Aorta (tissue), 5 donors: ENCODE measurements around the gene SLU7. TPM values are rescaled to one million over a fixed set of nuclear protein-coding genes. Genes with fewer than 3 reads are reported as not detected.

Experiments
- ATAC-seq: fragments of 200-7000 bp; cut with Tn5 transposase; one replicate; pipeline ENCODE4 v1.9.1; 2022; ENCODE audit warnings: moderate library complexity; ENCODE audit not compliant: low FRiP score
- DNase-seq, 2 donors: peaks; one replicate each; pipeline ENCODE4 v3.0.0-alpha.2; 2020
- H3K27ac ChIP-seq, 2 donors: one replicate each; pipeline ENCODE4 v1.5.1; 2013; ENCODE audit warnings: low read length in 2 of 2, mild to moderate bottlenecking in 2 of 2, moderate library complexity in 2 of 2, control low read depth in 1 of 2, inconsistent platforms in 1 of 2, low read depth in 1 of 2
- H3K27me3 ChIP-seq, 2 donors: one replicate each; pipeline ENCODE4 v1.6.1; 2013; ENCODE audit warnings: control low read depth in 1 of 2, low read length in 1 of 2, mild to moderate bottlenecking in 1 of 2, moderate library complexity in 1 of 2; ENCODE audit not compliant: insufficient read depth in 2 of 2, control insufficient read depth in 1 of 2
- H3K36me3 ChIP-seq, 2 donors: one replicate each; pipeline ENCODE4 v1.6.1; 2013; ENCODE audit warnings: control low read depth in 1 of 2, low read length in 1 of 2, mild to moderate bottlenecking in 1 of 2; ENCODE audit not compliant: insufficient read depth in 2 of 2, control insufficient read depth in 1 of 2
- H3K4me1 ChIP-seq, 2 donors: one replicate each; pipeline ENCODE4 v1.6.1; 2013; ENCODE audit warnings: low read length in 2 of 2, control low read depth in 1 of 2, mild to moderate bottlenecking in 1 of 2, moderate library complexity in 1 of 2; ENCODE audit not compliant: insufficient read depth in 2 of 2, control insufficient read depth in 1 of 2
- H3K4me3 ChIP-seq, 2 donors: one replicate each; pipeline ENCODE4 v1.5.1; 2013; ENCODE audit warnings: low read length in 2 of 2, control low read depth in 1 of 2, mild to moderate bottlenecking in 1 of 2
- H3K9me3 ChIP-seq: one replicate; pipeline ENCODE4 v1.6.1; 2013; ENCODE audit warnings: mild to moderate bottlenecking, low read length; ENCODE audit not compliant: control insufficient read depth
- WGBS, 2 donors: extraction: QIAGEN DNeasy Blood & Tissue Kit; methylation state at CpG; one replicate each; pipeline ENCODE4 v1.1.7; 2013; 5-methylcytosine and 5-hydroxymethylcytosine counted together
- intact Hi-C, 2 donors: fragments of 100-400 bp; cut with DNase I; formaldehyde crosslinking; loops; one replicate each; pipeline versions ENCODE4 v1.14.2 to v1.15.0; 2022
- polyA plus RNA-seq, 2 donors: library from polyadenylated mRNA; stranded (reverse); fragments of 200-250 nt; gene quantifications; one replicate each; pipeline ENCODE4 v1.2.3, GENCODE V29; 2013
- total RNA-seq, 2 donors: library from RNA; stranded (reverse); fragmentation: NEBNext Ultra II Directional; extraction: Animal tissue kit (Norgen Biotek cat#: 25700); gene quantifications; one replicate each; pipeline ENCODE4 v1.2.1, GENCODE V29; 2021
- donor health status: healthy with polysubstance abuse.
- donor health status: Bipolar disorder and iron deficiency.
- donor health status: DM: no; HTN: no; CAD: no.
- donor health status: DM: no; HTN: no; CAD: no.
- donor health status: DM: yes; HTN: yes; CAD: no.

Gene SLU7
- total and polyA plus RNA-seq, 4 donors: 36.3 to 60.6 (median 53.5) TPM

GRCh38 chr5:160453751-160454150 lies 34.9 kb upstream of the SLU7 start:
- DNase-seq (no peak), ATAC-seq (no peak)
- H3K9me3 ChIP-seq: peaks cover 3% of the 10 kb centered on the region
- intact Hi-C loops: no loop called here
- no peak overlapping the region for H3K27ac ChIP-seq
- no peak overlapping the region for H3K4me3 ChIP-seq
- H3K4me1 ChIP-seq: no peaks in the 10 kb centered on the region
- 66 to 67% methylated on average over 1 of the region's 1 CpG for WGBS, 2 donors
- H3K36me3 ChIP-seq: no peaks in the 10 kb centered on the region
- no peaks in the 10 kb centered on the region for H3K27me3 ChIP-seq

- intact Hi-C loops: no loop called here
- no peak for DNase-seq
Measured at GRCh38 chr5:160452795-160453194, 33.9 kb upstream of the SLU7 start.

DNA sequence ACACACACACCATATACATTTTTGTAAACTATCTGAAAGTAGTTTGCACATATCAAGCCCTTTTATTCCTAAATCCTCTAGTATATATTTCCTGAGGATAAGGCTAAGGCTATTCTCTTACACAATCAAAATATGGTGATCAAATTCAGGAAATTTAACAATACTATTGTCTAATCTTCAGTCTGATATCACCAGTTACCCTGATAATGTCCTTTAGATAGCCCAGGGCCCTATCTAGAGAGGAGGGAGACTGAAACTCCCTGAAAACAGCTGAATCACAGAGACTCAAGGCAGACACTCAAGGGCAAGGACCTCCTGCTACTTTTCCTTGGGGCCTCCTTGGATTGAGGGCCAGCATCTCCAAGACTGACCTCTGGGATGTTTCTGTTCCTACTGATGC lies 33.2 kb upstream of the SLU7 start:
- H3K4me3 ChIP-seq: no peak overlapping the region
- intact Hi-C loops: no loop called here
- ATAC-seq: no peak
- H3K36me3 ChIP-seq: no peaks in the 10 kb centered on the region
- H3K9me3 ChIP-seq: peaks cover 3% of the 10 kb centered on the region
- no peak for DNase-seq
- H3K27ac ChIP-seq: no peak overlapping the region
- no peaks in the 10 kb centered on the region for H3K27me3 ChIP-seq
- no peaks in the 10 kb centered on the region for H3K4me1 ChIP-seq

More at GRCh38 chr5:160452795-160453194, 33.9 kb upstream of the SLU7 start:
- H3K4me3 ChIP-seq: no peak overlapping the region
- ATAC-seq: peak; percentile 44
- 41 to 46% methylated on average over 6 of the region's 6 CpGs for WGBS, 2 donors
- H3K27ac ChIP-seq: no peak overlapping the region
- no peaks in the 10 kb centered on the region for H3K36me3 ChIP-seq
- no peaks in the 10 kb centered on the region for H3K4me1 ChIP-seq
- H3K27me3 ChIP-seq: no peaks in the 10 kb centered on the region
- peaks cover 3% of the 10 kb centered on the region for H3K9me3 ChIP-seq

- H3K4me1 ChIP-seq: no peaks in the 10 kb centered on the region
- intact Hi-C loops: no loop called here
- peaks cover 3% of the 10 kb centered on the region for H3K9me3 ChIP-seq
- WGBS, 2 donors: 56 to 78% methylated on average over 2 of the region's 2 CpGs
- H3K27me3 ChIP-seq: no peaks in the 10 kb centered on the region
- no peak overlapping the region for H3K4me3 ChIP-seq
- no peak overlapping the region for H3K27ac ChIP-seq
- H3K36me3 ChIP-seq: no peaks in the 10 kb centered on the region
- DNase-seq (no peak), ATAC-seq (no peak)
Measured at GRCh38 chr5:160451281-160451680, 32.4 kb upstream of the SLU7 start.

GRCh38 chr5:160450164-160450932 lies 31.5 kb upstream of the SLU7 start:
- Histone ChIP-seq H3K9me3 (peaks cover 3% of the 10 kb centered on the region), H3K4me1 (no peaks in the 10 kb centered on the region), H3K36me3 (no peaks in the 10 kb centered on the region), H3K27me3 (no peaks in the 10 kb centered on the region), H3K27ac (no peak overlapping the region), H3K4me3 (no peak overlapping the region)
- no peak for DNase-seq
- no peak for ATAC-seq
- WGBS, 2 donors: 73 to 78% methylated on average over 9 of the region's 9 CpGs
- intact Hi-C loops: no loop called here

DNA sequence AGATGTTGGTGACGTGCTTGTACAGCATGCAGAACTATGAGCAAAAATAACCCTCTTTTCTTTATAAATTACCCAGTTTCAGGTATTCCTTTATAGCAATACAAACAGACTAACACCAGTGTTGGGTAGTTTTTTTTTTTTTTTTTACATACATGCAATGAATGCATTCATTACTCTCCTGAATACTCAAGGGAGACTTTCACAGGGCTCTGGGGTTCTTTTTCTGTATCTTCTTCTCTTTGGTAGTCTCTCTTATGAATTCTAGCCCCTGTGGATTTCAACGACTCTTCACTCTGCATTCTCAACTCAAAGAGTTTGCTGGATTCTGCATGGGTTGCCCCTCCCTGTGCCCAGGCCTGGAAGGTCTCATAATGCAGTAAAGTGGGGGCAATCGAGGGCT lies 30.6 kb upstream of the SLU7 start:
- intact Hi-C loops: no loop called here
- 89 to 94% methylated on average over 3 of the region's 3 CpGs for WGBS, 2 donors
- H3K4me3 ChIP-seq: no peak overlapping the region

DNA sequence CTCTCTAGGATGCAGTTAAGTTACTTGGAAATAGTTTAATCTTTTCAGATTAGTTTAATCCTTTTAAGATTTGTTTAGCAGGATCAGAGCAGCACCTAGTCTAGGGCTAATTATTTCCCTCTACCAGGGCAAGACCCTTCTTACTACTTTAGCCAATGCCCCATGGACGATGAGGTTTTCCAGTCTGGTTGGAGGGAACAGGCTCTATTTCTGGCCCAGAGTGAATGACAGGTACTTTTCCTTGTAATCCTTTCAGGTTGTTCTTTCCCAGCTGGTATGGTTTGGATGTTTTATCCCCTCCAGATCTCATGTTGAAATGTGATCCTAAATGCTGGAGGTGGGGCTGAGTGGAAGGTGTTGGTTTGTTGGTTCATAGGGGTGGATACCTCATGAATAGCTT lies 30.0 kb upstream of the SLU7 start:
- no peak for DNase-seq
- WGBS, 2 donors: 82 to 83% methylated on average over 1 of the region's 1 CpG
- Histone ChIP-seq H3K9me3 (peaks cover 3% of the 10 kb centered on the region), H3K4me1 (no peaks in the 10 kb centered on the region), H3K27ac (no peak overlapping the region), H3K36me3 (no peaks in the 10 kb centered on the region), H3K4me3 (no peak overlapping the region), H3K27me3 (no peaks in the 10 kb centered on the region)
- intact Hi-C loops: no loop called here
- no peak for ATAC-seq

More for the DNA sequence above, 30.6 kb upstream of the SLU7 start:
- H3K4me1 ChIP-seq: no peaks in the 10 kb centered on the region
- ATAC-seq (no peak), DNase-seq (no peak)
- no peak overlapping the region for H3K27ac ChIP-seq
- no peaks in the 10 kb centered on the region for H3K36me3 ChIP-seq
- no peaks in the 10 kb centered on the region for H3K27me3 ChIP-seq
- peaks cover 3% of the 10 kb centered on the region for H3K9me3 ChIP-seq

DNA sequence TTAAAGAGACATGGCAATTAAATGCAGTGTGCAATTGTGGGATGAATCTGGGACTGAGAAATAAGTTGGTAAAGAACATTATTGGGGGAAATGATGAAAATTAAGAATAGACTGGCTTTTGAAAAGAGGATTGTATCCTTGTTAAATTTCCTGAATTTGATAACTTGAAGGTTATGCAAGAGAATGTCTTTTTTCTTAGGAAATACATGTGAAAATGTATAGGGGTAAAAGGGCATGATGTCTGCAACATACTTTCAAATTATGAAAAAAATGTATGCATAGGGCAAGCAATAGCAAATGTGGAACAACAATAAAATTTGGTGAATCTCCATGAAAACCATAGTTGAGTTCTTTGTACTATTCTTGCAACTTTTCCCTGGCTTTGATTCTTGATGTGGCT lies 26.9 kb upstream of the SLU7 start:
- H3K27ac ChIP-seq: no peak overlapping the region
- ATAC-seq: no peak
- peaks cover 3% of the 10 kb centered on the region for H3K9me3 ChIP-seq
- intact Hi-C loops: no loop called here
- no peaks in the 10 kb centered on the region for H3K4me1 ChIP-seq
- DNase-seq: no peak
- H3K36me3 ChIP-seq: no peaks in the 10 kb centered on the region
- no peak overlapping the region for H3K4me3 ChIP-seq
- no peaks in the 10 kb centered on the region for H3K27me3 ChIP-seq

GRCh38 chr5:160445132-160445531 lies 26.3 kb upstream of the SLU7 start:
- no peak for DNase-seq
- WGBS, 2 donors: 65 to 72% methylated on average over 1 of the region's 1 CpG
- no peaks in the 10 kb centered on the region for H3K27me3 ChIP-seq
- no peak overlapping the region for H3K4me3 ChIP-seq
- no peak overlapping the region for H3K27ac ChIP-seq
- peaks cover 3% of the 10 kb centered on the region for H3K9me3 ChIP-seq
- ATAC-seq: no peak
- H3K4me1 ChIP-seq: no peaks in the 10 kb centered on the region
- H3K36me3 ChIP-seq: no peaks in the 10 kb centered on the region
- intact Hi-C loops: no loop called here
